WTC11 (cell line): ENCODE measurements around the gene IL20RA.
A peak's percentile ranks its signal among the peaks of the same experiment; 100 is the strongest.

Experiments
- CBFB ChIP-seq: sonication (generic); formaldehyde crosslinking; IDR thresholded peaks from 2 replicates; pipeline ENCODE4 v1.8.1; 2022; ENCODE audit warnings: mild to moderate bottlenecking, low read depth, missing genetic modification reagents
- HMGXB4 ChIP-seq: sonication (generic); formaldehyde crosslinking; IDR thresholded peaks from 2 replicates; pipeline ENCODE4 v1.8.1; 2023; ENCODE audit warnings: mild to moderate bottlenecking, moderate library complexity, missing genetic modification reagents
- NFE2L1 ChIP-seq: sonication (generic); formaldehyde crosslinking; IDR thresholded peaks from 2 replicates; pipeline ENCODE4 v1.8.1; 2023; ENCODE audit warnings: missing genetic modification reagents
- PRDM15 ChIP-seq: sonication (generic); formaldehyde crosslinking; IDR thresholded peaks from 2 replicates; pipeline ENCODE4 v1.8.0; 2022; ENCODE audit warnings: missing genetic modification reagents
- TEAD1 ChIP-seq: sonication (generic); formaldehyde crosslinking; IDR thresholded peaks from 2 replicates; pipeline ENCODE4 v1.8.0; 2022; ENCODE audit warnings: mild to moderate bottlenecking, missing genetic modification reagents
- ZNF138 ChIP-seq: sonication (generic); formaldehyde crosslinking; conservative IDR thresholded peaks from 2 replicates; pipeline ENCODE4 v1.8.1; 2022; ENCODE audit warnings: mild to moderate bottlenecking, moderate library complexity, missing genetic modification reagents
- TF ChIP-seq, protein P1 (sequence below): sonication (generic); formaldehyde crosslinking; IDR thresholded peaks from 2 replicates; pipeline ENCODE4 v1.8.0; 2022; ENCODE audit warnings: mild to moderate bottlenecking, missing genetic modification reagents
- TF ChIP-seq, protein P2 (sequence below): fragments of 200-600 bp; IDR thresholded peaks from 2 replicates; pipeline ENCODE4 v1.8.0; 2022; ENCODE audit warnings: antibody characterized with exemption
- TF ChIP-seq, protein P3 (sequence below): sonication (generic); formaldehyde crosslinking; IDR thresholded peaks from 2 replicates; pipeline ENCODE4 v1.8.0; 2022; ENCODE audit warnings: mild to moderate bottlenecking, missing genetic modification reagents
- TF ChIP-seq, protein P4 (sequence below): sonication (generic); formaldehyde crosslinking; IDR thresholded peaks from 2 replicates; pipeline ENCODE4 v1.8.1; 2022; ENCODE audit warnings: mild to moderate bottlenecking, moderate library complexity, missing genetic modification reagents

DNA sequence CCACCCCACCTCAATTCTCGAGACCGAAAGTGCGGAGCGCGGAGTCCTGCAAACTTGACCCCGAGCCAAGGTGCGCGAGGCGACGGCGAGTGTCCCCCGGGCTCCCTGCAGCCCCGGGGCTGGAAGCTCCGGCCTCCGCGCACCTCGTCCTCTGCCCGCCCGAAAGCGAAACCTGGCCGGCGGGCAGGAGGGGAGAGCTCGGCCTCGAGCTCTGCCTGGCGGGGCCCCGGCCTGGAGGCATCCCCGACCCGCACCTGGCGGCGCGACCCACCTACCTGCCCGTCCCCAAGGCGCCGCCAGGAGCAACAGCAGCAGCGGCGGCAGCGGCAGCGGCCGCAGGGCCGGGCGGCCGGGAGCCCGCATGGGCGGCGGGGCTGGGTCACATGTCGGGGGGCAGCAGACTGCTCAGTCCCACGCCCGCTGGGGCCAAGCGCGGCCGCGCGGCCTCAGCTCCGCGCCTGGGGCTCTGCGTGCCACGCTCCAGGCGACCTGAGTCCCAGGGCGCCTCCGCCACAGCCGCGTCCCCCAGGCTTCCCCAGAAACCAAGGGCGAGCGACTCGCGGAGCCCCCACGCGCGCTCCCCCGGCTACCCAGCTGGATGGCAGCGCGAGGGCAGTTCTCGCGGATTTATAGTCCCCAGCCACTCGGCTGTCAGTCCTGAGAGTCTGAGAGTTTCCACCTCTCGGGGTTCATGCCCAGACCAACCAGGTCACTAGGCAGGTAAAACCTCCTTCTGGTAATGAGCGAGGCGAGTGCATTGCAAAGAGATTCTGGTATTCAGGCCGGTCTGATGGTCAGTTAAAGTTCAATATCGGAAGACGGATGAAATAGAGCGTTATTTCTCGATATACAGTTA, at the start of gene IL20RA:
- TF ChIP-seq, protein P1, sequence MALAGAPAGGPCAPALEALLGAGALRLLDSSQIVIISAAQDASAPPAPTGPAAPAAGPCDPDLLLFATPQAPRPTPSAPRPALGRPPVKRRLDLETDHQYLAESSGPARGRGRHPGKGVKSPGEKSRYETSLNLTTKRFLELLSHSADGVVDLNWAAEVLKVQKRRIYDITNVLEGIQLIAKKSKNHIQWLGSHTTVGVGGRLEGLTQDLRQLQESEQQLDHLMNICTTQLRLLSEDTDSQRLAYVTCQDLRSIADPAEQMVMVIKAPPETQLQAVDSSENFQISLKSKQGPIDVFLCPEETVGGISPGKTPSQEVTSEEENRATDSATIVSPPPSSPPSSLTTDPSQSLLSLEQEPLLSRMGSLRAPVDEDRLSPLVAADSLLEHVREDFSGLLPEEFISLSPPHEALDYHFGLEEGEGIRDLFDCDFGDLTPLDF (CRISPR knock-in tag), result no peak
- TF ChIP-seq, protein P2, sequence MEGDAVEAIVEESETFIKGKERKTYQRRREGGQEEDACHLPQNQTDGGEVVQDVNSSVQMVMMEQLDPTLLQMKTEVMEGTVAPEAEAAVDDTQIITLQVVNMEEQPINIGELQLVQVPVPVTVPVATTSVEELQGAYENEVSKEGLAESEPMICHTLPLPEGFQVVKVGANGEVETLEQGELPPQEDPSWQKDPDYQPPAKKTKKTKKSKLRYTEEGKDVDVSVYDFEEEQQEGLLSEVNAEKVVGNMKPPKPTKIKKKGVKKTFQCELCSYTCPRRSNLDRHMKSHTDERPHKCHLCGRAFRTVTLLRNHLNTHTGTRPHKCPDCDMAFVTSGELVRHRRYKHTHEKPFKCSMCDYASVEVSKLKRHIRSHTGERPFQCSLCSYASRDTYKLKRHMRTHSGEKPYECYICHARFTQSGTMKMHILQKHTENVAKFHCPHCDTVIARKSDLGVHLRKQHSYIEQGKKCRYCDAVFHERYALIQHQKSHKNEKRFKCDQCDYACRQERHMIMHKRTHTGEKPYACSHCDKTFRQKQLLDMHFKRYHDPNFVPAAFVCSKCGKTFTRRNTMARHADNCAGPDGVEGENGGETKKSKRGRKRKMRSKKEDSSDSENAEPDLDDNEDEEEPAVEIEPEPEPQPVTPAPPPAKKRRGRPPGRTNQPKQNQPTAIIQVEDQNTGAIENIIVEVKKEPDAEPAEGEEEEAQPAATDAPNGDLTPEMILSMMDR, result no peak
- TF ChIP-seq PRDM15 (CRISPR knock-in tag) (peak; percentile 8; the same call in 1 of the 2 replicates), NFE2L1 (CRISPR knock-in tag) (no peak), ZNF138 (CRISPR knock-in tag) (peak; percentile 40; the same call in 1 of the 2 replicates), CBFB (CRISPR knock-in tag) (no peak), HMGXB4 (CRISPR knock-in tag) (peak; percentile 38; the same call in 1 of the 2 replicates), TEAD1 (CRISPR knock-in tag) (0 out of 2 replicates have a peak, but pooled peaks have one; percentile 22)
- TF ChIP-seq, protein P3, sequence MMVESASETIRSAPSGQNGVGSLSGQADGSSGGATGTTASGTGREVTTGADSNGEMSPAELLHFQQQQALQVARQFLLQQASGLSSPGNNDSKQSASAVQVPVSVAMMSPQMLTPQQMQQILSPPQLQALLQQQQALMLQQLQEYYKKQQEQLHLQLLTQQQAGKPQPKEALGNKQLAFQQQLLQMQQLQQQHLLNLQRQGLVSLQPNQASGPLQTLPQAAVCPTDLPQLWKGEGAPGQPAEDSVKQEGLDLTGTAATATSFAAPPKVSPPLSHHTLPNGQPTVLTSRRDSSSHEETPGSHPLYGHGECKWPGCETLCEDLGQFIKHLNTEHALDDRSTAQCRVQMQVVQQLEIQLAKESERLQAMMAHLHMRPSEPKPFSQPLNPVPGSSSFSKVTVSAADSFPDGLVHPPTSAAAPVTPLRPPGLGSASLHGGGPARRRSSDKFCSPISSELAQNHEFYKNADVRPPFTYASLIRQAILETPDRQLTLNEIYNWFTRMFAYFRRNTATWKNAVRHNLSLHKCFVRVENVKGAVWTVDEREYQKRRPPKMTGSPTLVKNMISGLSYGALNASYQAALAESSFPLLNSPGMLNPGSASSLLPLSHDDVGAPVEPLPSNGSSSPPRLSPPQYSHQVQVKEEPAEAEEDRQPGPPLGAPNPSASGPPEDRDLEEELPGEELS (CRISPR knock-in tag), result no peak
- TF ChIP-seq, protein P4, sequence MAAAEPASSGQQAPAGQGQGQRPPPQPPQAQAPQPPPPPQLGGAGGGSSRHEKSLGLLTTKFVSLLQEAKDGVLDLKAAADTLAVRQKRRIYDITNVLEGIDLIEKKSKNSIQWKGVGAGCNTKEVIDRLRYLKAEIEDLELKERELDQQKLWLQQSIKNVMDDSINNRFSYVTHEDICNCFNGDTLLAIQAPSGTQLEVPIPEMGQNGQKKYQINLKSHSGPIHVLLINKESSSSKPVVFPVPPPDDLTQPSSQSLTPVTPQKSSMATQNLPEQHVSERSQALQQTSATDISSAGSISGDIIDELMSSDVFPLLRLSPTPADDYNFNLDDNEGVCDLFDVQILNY (CRISPR knock-in tag), result no peak
